HG03045 (cell line): ENCODE results near the gene FKBP10.
"Not testable (repeated sequence)": the region's sequence is repeated elsewhere in the genome, so short reads cannot be mapped to it uniquely, and the experiment has no call there.

Experiments
- ATAC-seq: cut with Tn5 transposase; IDR thresholded peaks from one replicate; pipeline ENCODE4 v1.9.1; 2021; ENCODE audit warnings: mild to moderate bottlenecking, moderate library complexity; ENCODE audit not compliant: unreplicated experiment

FKBP10 gene

DNA sequence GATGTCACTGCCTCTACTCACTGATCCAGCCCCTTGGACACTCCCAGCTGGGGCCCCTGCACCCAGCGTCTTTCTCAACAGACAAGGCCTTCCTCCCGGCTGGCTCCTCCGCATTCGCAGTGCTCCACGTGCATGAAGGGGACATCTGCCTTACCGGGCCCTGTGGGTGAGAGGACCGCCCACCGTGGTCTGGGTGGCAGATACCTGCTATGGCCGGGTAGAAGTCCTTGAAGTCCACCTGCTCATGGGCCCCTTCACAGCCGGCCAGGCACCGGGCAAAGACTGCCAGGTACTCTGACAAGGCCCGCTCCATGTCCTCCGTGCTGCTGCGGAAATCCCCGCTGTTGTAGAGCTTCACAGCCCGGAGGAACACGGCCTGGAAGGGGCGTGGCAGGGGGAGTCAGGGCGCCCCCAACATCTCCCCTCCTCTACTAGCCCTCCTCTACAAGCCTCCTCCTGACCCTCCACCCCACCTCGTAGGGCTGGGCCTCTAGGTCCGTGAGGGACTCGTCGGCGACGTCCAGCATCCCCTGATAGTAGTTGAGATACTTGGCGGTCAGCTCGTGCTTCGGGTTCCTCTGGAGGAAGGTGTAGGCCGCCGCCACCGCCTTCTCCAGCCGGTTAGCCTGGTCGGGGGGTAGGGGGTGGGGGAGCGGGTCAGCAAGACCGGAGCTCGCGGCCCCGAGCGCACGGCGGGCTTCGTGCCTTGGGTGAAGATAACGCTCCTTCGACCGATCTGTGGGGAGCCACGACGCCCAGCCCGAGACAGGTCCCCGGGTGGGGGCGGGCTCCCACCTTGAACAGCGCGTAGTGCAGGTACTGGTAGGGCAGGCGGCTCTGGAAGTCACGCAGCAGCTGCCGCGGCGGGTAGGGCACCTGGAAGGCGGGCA is 1.9 kb upstream of the FKBP10 start:
- ATAC-seq, result no peak

DNA sequence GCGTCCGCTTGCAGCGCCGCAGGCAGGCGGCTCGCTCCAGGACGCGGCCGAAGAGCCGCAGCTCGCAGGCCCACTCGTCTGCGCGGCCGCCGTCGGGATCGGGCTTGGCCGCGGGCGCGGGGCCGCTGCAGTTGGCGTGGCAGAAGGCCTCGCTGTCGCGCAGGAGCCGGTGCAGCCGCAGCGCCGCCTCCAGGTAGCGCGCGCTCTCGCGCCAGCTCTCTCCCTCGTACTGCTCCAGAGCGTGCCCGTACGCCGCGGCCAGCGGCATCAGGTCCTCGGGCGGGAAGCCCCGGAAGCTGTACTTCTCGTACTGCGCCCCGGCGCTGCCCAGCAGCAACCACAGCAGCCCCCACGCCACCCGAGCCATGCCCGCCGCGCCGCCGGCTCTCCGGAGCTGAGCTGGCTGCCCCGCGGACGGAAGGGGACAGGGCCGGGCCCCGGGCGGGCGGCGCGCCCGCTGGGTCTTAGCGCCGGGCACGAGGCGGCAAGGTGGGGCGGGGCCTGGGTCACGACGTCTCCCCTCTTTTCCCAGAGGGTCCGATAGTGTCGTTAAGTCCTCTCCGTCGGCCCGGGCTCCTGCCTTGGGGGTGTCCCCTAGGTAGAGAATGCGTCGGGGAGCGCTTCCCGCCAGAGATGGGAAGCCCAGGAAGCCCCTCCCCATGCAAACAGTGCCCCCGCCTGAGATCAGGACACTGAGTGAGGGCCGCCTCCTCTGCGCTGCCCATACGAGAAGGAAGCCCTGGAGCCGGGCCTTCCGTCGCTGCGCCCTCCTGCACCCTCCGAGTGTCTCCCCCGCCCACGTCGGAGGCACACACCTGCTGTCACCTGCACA is 1.0 kb upstream of the FKBP10 start, which contains the start of gene P3H4:
Gene P3H4, minus strand, starts transcription at position 401 of the 832 bp plus-strand sequence. Its CDS starts 34 bp downstream, at position 367.
- ATAC-seq, result peak; percentile 59

- no peak for ATAC-seq
Observed at GRCh38 chr17:41813152-41813680, 412 bp downstream of the FKBP10 start.

- no peak for ATAC-seq
Observed at GRCh38 chr17:41813699-41814124, 908 bp downstream of the FKBP10 start.

DNA sequence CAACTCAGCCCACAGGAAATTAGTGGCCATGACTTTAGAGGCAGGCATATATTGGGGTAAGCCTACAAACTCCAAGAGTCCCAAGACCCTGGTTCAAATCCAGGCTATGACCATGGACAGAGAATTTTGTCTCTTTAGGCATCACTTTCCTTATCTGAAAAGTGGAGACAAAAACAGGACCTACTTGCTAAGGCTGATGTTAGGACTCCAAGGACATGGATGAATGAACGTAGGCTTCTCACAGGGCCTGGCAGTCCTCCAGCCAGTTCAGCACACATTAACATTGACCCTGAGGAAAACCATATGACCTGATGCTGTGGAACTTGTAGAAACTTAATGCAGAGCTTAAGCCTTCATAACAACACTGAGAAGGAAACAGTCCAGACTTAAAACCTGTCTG is 1.4 kb downstream of the FKBP10 start:
- no peak for ATAC-seq

DNA sequence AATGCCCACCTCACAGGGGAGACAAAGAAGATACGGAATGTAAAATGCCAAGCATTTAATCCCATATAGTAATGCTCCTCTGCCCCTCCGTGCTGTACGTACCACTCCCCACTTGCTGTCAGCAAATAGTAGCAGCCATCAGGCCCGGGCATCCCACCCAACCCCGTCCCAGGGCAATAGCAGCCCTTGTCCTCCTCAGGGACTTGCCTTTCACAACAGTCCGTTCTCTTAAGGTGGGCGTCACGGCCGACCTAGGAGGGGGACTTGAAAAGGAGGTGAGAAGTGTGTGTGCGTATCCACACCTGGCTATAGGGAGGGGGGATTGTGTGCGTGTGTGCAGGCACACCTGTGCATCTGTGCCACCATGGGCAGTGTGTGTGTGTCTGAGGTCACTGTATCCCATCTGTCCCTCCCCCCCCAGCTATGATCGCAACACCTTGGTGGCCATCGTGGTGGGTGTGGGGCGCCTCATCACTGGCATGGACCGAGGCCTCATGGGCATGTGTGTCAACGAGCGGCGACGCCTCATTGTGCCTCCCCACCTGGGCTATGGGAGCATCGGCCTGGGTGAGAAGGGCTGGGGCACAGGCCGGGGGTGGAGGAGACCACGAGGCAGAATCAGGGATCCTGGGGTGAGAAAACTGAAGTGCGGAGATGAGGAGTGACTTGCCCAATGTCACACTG is 4.0 kb downstream of the FKBP10 start:
- ATAC-seq, result no peak

- no peak for ATAC-seq
Observed at GRCh38 chr17:41818024-41818423, 5.2 kb downstream of the FKBP10 start.

GRCh38 chr17:41821776-41822175 is 9.0 kb downstream of the FKBP10 start:
- ATAC-seq, result no peak

DNA sequence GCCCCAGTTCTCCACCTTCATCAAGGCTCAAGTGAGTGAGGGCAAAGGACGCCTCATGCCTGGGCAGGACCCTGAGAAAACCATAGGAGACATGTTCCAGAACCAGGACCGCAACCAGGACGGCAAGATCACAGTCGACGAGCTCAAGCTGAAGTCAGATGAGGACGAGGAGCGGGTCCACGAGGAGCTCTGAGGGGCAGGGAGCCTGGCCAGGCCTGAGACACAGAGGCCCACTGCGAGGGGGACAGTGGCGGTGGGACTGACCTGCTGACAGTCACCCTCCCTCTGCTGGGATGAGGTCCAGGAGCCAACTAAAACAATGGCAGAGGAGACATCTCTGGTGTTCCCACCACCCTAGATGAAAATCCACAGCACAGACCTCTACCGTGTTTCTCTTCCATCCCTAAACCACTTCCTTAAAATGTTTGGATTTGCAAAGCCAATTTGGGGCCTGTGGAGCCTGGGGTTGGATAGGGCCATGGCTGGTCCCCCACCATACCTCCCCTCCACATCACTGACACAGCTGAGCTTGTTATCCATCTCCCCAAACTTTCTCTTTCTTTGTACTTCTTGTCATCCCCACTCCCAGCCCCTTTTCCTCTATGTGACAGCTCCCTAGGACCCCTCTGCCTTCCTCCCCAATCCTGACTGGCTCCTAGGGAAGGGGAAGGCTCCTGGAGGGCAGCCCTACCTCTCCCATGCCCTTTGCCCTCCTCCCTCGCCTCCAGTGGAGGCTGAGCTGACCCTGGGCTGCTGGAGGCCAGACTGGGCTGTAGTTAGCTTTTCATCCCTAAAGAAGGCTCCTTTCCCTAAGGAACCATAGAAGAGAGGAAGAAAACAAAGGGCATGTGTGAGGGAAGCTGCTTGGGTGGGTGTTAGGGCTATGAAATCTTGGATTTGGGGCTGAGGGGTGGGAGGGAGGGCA is 9.7 kb downstream of the FKBP10 start:
- no peak for ATAC-seq

- no peak for ATAC-seq
Observed at GRCh38 chr17:41823141-41823524, 10.3 kb downstream of the FKBP10 start.

DNA sequence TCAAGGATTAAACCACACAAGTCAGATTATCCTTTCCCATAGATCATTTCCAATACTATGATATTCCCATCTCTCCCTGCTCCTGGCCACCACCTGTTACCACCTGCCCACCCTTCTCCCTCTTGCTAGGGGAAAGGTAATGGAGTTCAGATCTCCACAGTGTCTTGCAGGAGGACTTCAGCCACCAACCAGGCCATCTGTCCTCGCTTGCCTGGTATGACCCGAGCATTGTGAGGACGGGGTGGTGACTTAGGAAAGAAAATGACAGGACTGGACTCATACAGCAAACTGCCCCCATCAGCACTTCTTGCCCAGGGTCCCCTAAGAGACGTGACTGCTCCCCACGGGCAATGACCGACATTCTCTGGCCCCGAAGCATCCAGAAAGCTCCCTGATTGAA is 10.8 kb downstream of the FKBP10 start:
- ATAC-seq, result no peak

GRCh38 chr17:41824086-41824485 is 11.3 kb downstream of the FKBP10 start:
- ATAC-seq, result no peak

- ATAC-seq, result no peak
Observed at GRCh38 chr17:41825175-41825845, 12.5 kb downstream of the FKBP10 start.

GRCh38 chr17:41829961-41830360 is 17.2 kb downstream of the FKBP10 start:
- not testable (repeated sequence) for ATAC-seq

- ATAC-seq, result no peak
Observed at GRCh38 chr17:41835214-41835799, 22.5 kb downstream of the FKBP10 start.

DNA sequence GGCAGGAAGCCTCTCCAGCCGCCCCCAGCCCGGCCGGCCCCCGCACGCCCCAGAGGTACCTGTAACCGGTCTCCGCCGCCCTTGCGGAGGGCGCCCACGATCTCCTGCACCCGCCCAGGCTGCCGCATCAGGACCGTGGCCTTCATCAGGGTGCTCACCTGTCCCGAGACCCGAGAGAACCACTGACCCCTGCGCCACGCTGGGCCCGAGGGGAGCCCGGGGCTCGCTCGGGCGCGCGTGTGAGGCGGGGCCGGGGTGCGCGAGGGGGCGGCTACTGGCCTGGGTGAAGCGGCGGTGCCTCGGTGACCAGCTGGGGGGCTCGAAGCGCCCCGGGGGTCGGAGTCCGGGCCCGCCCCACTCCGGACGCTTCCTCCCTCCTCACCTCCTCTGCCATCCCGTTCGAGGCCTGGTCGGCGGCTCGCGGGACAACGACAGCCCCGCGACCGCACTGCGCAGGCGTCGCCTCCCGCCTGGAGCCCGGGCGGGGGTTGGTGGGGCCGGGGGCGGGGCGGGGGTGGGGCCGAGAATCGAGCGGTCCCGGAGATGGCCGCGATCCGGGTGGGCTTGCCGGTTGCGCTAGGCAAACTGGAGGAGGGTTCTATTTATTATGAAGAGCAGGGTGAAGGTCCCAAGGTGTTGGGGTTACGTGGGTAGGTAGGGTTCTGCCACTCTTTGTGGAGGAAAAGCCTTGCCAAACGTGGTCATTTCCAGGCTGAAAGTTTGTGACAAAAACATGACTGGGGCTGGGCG is 23.2 kb downstream of the FKBP10 start, which contains the start of gene NT5C3B:
Gene NT5C3B, minus strand, starts transcription at position 433 of the 750 bp plus-strand sequence. Its CDS starts 39 bp downstream, at position 394.
- no peak for ATAC-seq

DNA sequence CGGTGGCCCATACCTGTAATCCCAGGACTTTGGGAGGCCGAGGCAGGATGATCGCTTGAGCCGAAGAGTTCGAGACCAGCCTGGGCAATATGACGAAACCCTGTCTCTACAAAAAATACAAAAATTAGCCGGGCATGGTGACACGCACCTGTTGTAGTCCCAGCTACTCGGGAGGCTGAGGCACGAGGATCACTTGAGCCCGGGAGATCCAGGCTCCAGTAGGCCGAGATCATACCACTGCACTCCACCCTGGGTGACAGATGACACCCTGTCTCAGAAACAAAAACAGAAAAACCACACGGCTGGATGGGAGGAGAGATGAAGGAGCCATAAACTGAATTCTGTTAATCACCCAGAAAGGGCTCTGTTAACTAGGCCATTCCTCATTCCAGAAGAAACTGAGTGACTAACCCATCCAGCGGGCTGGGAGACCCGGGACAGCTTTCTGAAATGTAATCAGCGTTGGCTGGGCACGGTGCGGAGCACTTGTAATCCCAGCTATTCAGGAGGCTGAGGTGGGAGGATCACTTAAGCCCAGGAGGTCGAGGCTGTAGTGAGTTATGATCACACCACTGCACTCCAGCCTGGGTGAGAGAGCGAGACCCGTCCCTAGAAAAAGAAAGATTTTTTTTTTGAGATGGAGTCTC is 23.9 kb downstream of the FKBP10 start:
- ATAC-seq, result no peak
